K562 (cell line): Measurements from ENCODE around the gene GP1BA. TPM values are rescaled to one million over a fixed set of nuclear protein-coding genes. Genes with fewer than 3 reads are reported as not detected.

Source experiments
- ATAC-seq: fragments of 200-7000 bp; cut with Tn5 transposase; 3 replicates; pipeline ENCODE4 v1.9.1; 2020; ENCODE audit warnings: moderate library complexity
- BruUV-seq: library from RNA; stranded (reverse); fragments of 400-500 nt; replicated peaks from 2 replicates; lab custom pipeline; 2021; lab: Mats Ljungman, UMichigan
- CTCF ChIA-PET: fragments of 300-600 bp; formaldehyde crosslinking; extraction: SDS; loops from one replicate; lab custom pipeline; 2021; ENCODE audit warnings: low intra/inter-chr PET ratio; lab: Yijun Ruan, JAX
- POLR2A ChIA-PET: fragments of 300-600, 350-650 bp; sonication (Branson Sonifier 250); formaldehyde crosslinking; extraction: SDS; loops from one replicate; lab custom pipeline; 2021; ENCODE audit warnings: antibody characterized with exemption, inconsistent platforms; lab: Yijun Ruan, JAX
- DNase-seq, 4 experiments: peaks; one replicate each; pipeline versions ENCODE4 v3.0.0 to v3.0.0-alpha.2; 2011 to 2018; ENCODE audit warnings: low spot score in 3 of 4, mixed read lengths in 3 of 4; ENCODE audit errors: extremely low read depth in 1 of 4
- FAIRE-seq: peaks from 2 replicates; lab custom pipeline; 2011; peaks lifted over from hg19 to GRCh38; lab: Jason Lieb, UNC
- H2AFZ ChIP-seq: 2 replicates; pipeline ENCODE4 v1.6.0; 2011; ENCODE audit warnings: low read depth, low read length, control low read depth, inconsistent platforms
- H3K27ac ChIP-seq: fragments of 200-600 bp; 3 replicates; pipeline ENCODE4 v1.8.0; 2011; ENCODE audit warnings: low read depth, mild to moderate bottlenecking, control low read depth, inconsistent platforms, low read length, moderate library complexity, mixed read lengths; ENCODE audit errors: extremely low read depth
- H3K27me3 ChIP-seq, 2 experiments: fragments of 300-600 bp in 1 of 2; 2 replicates in 1 of 2; 3 replicates in 1 of 2; pipeline versions ENCODE4 v1.6.0 to v1.8.0; 2011; ENCODE audit warnings: inconsistent platforms in 2 of 2, low read length in 2 of 2, mild to moderate bottlenecking in 1 of 2, mixed read lengths in 1 of 2, moderate library complexity in 1 of 2; ENCODE audit not compliant: control insufficient read depth in 2 of 2, insufficient read depth in 2 of 2
- H3K36me3 ChIP-seq: fragments of 300-600 bp; 3 replicates; pipeline ENCODE4 v1.8.0; 2011; ENCODE audit warnings: mild to moderate bottlenecking, low read length, inconsistent platforms; ENCODE audit not compliant: control insufficient read depth, insufficient read depth
- H3K4me1 ChIP-seq, 2 experiments: fragments of 200-600 bp in 1 of 2; replicated peaks in 1 of 2; 2 replicates in 1 of 2; 3 replicates in 1 of 2; pipeline versions ENCODE4 v1.5.1 to v1.8.0; 2011; ENCODE audit warnings: inconsistent platforms in 2 of 2, low read length in 2 of 2, mild to moderate bottlenecking in 1 of 2, mixed read lengths in 1 of 2, moderate library complexity in 1 of 2; ENCODE audit not compliant: control insufficient read depth in 2 of 2, insufficient read depth in 2 of 2
- H3K4me2 ChIP-seq: 2 replicates; pipeline ENCODE4 v1.6.1; 2011; ENCODE audit warnings: low read length, control low read depth, inconsistent platforms, mixed read lengths; ENCODE audit not compliant: insufficient read depth
- H3K4me3 ChIP-seq: fragments of 200-600 bp; sonication (generic), shearing (Covaris generic); 2 replicates; pipeline ENCODE4 v1.5.1; 2016; ENCODE audit warnings: control low read depth, inconsistent platforms
- H3K79me2 ChIP-seq: fragments of 200-600 bp; 3 replicates; pipeline ENCODE4 v1.8.0; 2011; ENCODE audit warnings: low read length, inconsistent platforms; ENCODE audit not compliant: control insufficient read depth, insufficient read depth
- H3K9ac ChIP-seq, 2 experiments: 2 replicates each; pipeline versions ENCODE4 v1.6.0 to v1.6.1; 2011; ENCODE audit warnings: low read depth in 2 of 2, low read length in 2 of 2, control low read depth in 1 of 2, inconsistent platforms in 1 of 2, mild to moderate bottlenecking in 1 of 2, mixed read lengths in 1 of 2; ENCODE audit not compliant: insufficient read depth in 1 of 2
- H3K9me1 ChIP-seq: one replicate; pipeline ENCODE4 v1.6.0; 2011; ENCODE audit warnings: inconsistent platforms, mild to moderate bottlenecking, low read length, moderate library complexity; ENCODE audit not compliant: control insufficient read depth, insufficient read depth
- H3K9me3 ChIP-seq: replicated peaks from 2 replicates; pipeline ENCODE4 v1.5.1; 2011; ENCODE audit warnings: low read depth, low read length, inconsistent platforms; ENCODE audit not compliant: control insufficient read depth, insufficient read depth
- H4K20me1 ChIP-seq: replicated peaks from 2 replicates; pipeline ENCODE4 v1.6.1; 2011; ENCODE audit warnings: low read length, inconsistent platforms, mixed read lengths; ENCODE audit not compliant: control insufficient read depth, insufficient read depth
- ADNP ChIP-seq: fragments of 200-800 bp; sonication (Bioruptor generic); IDR thresholded peaks from 2 replicates; pipeline ENCODE4 v1.6.1; 2016; ENCODE audit warnings: missing genetic modification characterization, missing compliant biosample characterization
- BCOR ChIP-seq: fragments of 450-650 bp; IDR thresholded peaks from 2 replicates; pipeline ENCODE4 v1.6.1; 2016
- BRF1 ChIP-seq: IDR thresholded peaks from 3 replicates; pipeline ENCODE4 v1.6.1; 2011; ENCODE audit warnings: borderline replicate concordance, mild to moderate bottlenecking; ENCODE audit not compliant: insufficient read length; ENCODE audit errors: extremely low read depth
- CGGBP1 ChIP-seq: fragments of 250-450 bp; sonication (Bioruptor Pico); IDR thresholded peaks from 2 replicates; pipeline ENCODE4 v1.9.0; 2021; ENCODE audit warnings: mild to moderate bottlenecking
- GTF2B ChIP-seq: IDR thresholded peaks from 2 replicates; pipeline ENCODE4 v1.6.1; 2011; ENCODE audit not compliant: insufficient read length; ENCODE audit errors: extremely low read depth
- HMG20B ChIP-seq: fragments of 250-450 bp; sonication (Bioruptor Pico); IDR thresholded peaks from 2 replicates; pipeline ENCODE4 v1.5.0; 2021; ENCODE audit warnings: mild to moderate bottlenecking
- MAFK ChIP-seq: IDR thresholded peaks from 2 replicates; pipeline ENCODE4 v1.6.1; 2011; ENCODE audit warnings: low read length, improper control_type of control experiment
- POLR2A ChIP-seq: fragments of 450-650 bp; conservative IDR thresholded peaks from 2 replicates; pipeline ENCODE4 v1.6.1; 2016
- RBFOX2 ChIP-seq: fragments of 200-400 bp; formaldehyde crosslinking; IDR thresholded peaks from 2 replicates; pipeline ENCODE4 v1.6.1; 2017; ENCODE audit warnings: low read depth, mild to moderate bottlenecking, low read length, moderate library complexity
- SP2 ChIP-seq: IDR thresholded peaks from 2 replicates; pipeline ENCODE4 v1.6.1; 2011; ENCODE audit warnings: mild to moderate bottlenecking, low read depth, low read length, moderate library complexity; ENCODE audit not compliant: poor library complexity, severe bottlenecking; ENCODE audit errors: extremely low read depth
- TCF7 ChIP-seq: sonication (generic); IDR thresholded peaks from 2 replicates; pipeline ENCODE4 v1.6.1; 2016; ENCODE audit warnings: antibody characterized with exemption, borderline replicate concordance
- TCFL5 ChIP-seq: fragments of 250-450 bp; sonication (Bioruptor Pico); conservative IDR thresholded peaks from 2 replicates; pipeline ENCODE4 v1.6.1; 2021; ENCODE audit warnings: mild to moderate bottlenecking, moderate library complexity, matching md5 sums
- TGIF2 ChIP-seq: sonication (generic); formaldehyde crosslinking; IDR thresholded peaks from 2 replicates; pipeline ENCODE4 v1.8.1; 2022; ENCODE audit warnings: mild to moderate bottlenecking, missing genetic modification reagents, moderate library complexity
- ZNF140 ChIP-seq: fragments of 250-450 bp; sonication (Bioruptor Pico); IDR thresholded peaks from 2 replicates; pipeline ENCODE4 v1.8.0; 2021; ENCODE audit warnings: moderate library complexity, mild to moderate bottlenecking, inconsistent platforms
- ZNF707 ChIP-seq: fragments of 250-450 bp; sonication (Bioruptor Pico); conservative IDR thresholded peaks from 2 replicates; pipeline ENCODE4 v1.8.0; 2022; ENCODE audit warnings: inconsistent platforms, mild to moderate bottlenecking, moderate library complexity
- WGBS: fragments of 100-300 bp; shearing (Covaris generic); methylation state at CpG from one replicate; pipeline ENCODE4 v1.1.6; 2016; ENCODE audit warnings: low coverage, mixed read lengths; ENCODE audit not compliant: insufficient coverage; ENCODE audit errors: missing lambda C conversion rate; 5-methylcytosine and 5-hydroxymethylcytosine counted together
- in situ Hi-C: fragments of 300-500 bp; cut with MboI; formaldehyde crosslinking; loops from 4 replicates; pipeline ENCODE4 v1.15.0; 2018; ENCODE audit warnings: inconsistent platforms, mixed read lengths
- intact Hi-C: fragments of 100-400 bp; cut with micrococcal nuclease; formaldehyde crosslinking; loops from 2 replicates; pipeline ENCODE4 v1.14.2; 2022
- polyA plus RNA-seq, 8 experiments: library from polyadenylated mRNA; depleted of rRNA in 4 of 8; stranded (reverse) in 5 of 8; unstranded in 3 of 8; fragments of >200 nt; fragmentation: Nextera tagmentation in 2 of 8; fragmentation: Illumina TruSeq in 1 of 8; extraction: Ambion mirVana in 2 of 8; extraction: Trizol in 1 of 8; gene quantifications; 2 replicates each; pipeline versions ENCODE4 v1.2.1 to v1.2.3, GENCODE V29; 2011 to 2014; ENCODE audit warnings: inconsistent platforms in 1 of 8, missing spikeins in 1 of 8
- total RNA-seq, 7 experiments: library from RNA; depleted of rRNA in 6 of 7; stranded (reverse); fragments of >200 nt in 6 of 7; fragmentation: Illumina TruSeq in 2 of 7; extraction: Trizol in 2 of 7; gene quantifications; 2 replicates each; pipeline versions ENCODE4 v1.2.1 to v1.2.3, GENCODE V29; 2011 to 2021; ENCODE audit warnings: low replicate concordance in 1 of 7

Gene GP1BA
- total and polyA plus RNA-seq, 9 of the 15 experiments (the other 6 are each of a cell fraction or from before 2014, with no cell fraction given): 0.01 TPM; not detected in 8

GRCh38 chr17:4946312-4946976, 14.4 kb downstream of the GP1BA start:
- intact Hi-C loops: no loop called here
- TF ChIP-seq ZNF140 (CRISPR knock-in tag) (no peak), CGGBP1 (CRISPR knock-in tag) (no peak), RBFOX2 (peak; percentile 58), ZNF707 (no peak), TCFL5 (CRISPR knock-in tag) (no peak), SP2 (no peak), POLR2A (0 out of 2 replicates have a peak, but pooled peaks have one; percentile 53), TCF7 (no peak), BCOR (no peak), MAFK (no peak), TGIF2 (CRISPR knock-in tag) (no peak), HMG20B (CRISPR knock-in tag) (no peak), BRF1 (no peak), GTF2B (no peak), ADNP (no peak)
- TF ChIP-seq, all 486 proteins: peak for 2
- Histone ChIP-seq H3K9ac (peak overlapping the region; percentile 59 to 97), H3K36me3 (peaks cover 64% of the 10 kb centered on the region), H3K79me2 (peaks cover 82% of the 10 kb centered on the region), H2AFZ (no peak overlapping the region), H3K4me2 (peak overlapping the region; percentile 93), H3K4me3 (peak overlapping the region; percentile 97), H3K9me3 (no peaks in the 10 kb centered on the region), H4K20me1 (peaks cover 22% of the 10 kb centered on the region), H3K27me3 (no peaks in the 10 kb centered on the region), H3K9me1 (no peaks in the 10 kb centered on the region), H3K27ac (peak overlapping the region; percentile 98), H3K4me1 (peaks cover 30 to 42% of the 10 kb centered on the region in 2 experiments)
- BruUV-seq: TSS peak; percentile 60
- WGBS: 6% methylated on average over 16 of the region's 16 CpGs
- DNase-seq: no peak
- in situ Hi-C loops: no loop called here
- no peak for ATAC-seq
- ChIA-PET CTCF (no interaction called here), POLR2A (interaction anchor here (0.6 to 3.2 kb wide), 4 partner anchors 14 to 814 kb away, joined by 3 to 21 read pairs (median 4); partner anchors contain the start of gene SPAG7)
- peak; percentile 54 for FAIRE-seq
